GM21447 (cell line): Measurements from ENCODE around the gene C3orf18.
A peak's percentile ranks its signal among the peaks of the same experiment; 100 is the strongest.

Source experiments
- ATAC-seq: cut with Tn5 transposase; IDR thresholded peaks from one replicate; pipeline ENCODE4 v1.9.1; 2021; ENCODE audit not compliant: unreplicated experiment

Gene C3orf18

GRCh38 chr3:50604110-50604621 lies 36.6 kb upstream of the C3orf18 start:
- ATAC-seq: no peak

DNA sequence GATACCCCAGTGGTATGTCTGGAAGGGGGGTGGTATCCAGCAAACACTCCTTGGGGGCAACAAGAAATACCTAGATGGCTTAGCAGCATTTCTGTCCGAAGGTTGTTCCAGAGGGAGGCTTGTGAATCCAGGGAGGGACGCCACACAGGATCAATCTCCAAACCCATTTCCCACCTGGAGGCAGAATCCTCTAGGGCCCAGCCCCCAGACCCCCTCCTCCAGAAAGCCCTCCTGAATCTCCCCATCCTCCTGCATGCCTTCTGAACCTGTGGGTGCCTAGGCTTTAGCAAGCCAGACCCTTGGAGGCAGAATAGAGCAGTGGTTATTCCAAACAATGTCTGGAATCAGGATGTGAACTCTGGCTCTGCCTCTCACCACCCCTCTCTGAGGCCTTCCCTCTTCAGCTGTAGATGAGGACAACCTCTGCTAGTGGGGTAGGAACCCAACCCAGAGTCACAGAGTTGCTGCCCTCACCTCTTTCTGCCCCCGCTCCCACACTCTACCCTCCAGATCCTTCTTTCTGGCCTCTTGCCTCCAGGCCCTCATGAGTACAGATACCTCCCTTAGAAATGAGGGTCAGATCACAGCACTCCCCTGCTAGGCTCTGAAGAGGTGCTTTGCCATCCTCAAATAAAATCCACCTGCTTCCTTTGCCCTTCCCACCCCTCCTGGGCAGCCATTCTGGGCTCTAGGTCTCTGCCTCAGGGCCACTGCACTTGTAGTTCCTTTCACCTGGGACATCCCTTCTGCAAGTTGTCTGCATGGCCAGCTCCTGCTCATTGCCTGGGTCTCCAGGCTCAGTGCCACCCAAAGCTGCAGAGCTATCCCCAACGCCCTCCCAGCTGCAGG lies 35.9 kb upstream of the C3orf18 start:
- no peak for ATAC-seq

DNA sequence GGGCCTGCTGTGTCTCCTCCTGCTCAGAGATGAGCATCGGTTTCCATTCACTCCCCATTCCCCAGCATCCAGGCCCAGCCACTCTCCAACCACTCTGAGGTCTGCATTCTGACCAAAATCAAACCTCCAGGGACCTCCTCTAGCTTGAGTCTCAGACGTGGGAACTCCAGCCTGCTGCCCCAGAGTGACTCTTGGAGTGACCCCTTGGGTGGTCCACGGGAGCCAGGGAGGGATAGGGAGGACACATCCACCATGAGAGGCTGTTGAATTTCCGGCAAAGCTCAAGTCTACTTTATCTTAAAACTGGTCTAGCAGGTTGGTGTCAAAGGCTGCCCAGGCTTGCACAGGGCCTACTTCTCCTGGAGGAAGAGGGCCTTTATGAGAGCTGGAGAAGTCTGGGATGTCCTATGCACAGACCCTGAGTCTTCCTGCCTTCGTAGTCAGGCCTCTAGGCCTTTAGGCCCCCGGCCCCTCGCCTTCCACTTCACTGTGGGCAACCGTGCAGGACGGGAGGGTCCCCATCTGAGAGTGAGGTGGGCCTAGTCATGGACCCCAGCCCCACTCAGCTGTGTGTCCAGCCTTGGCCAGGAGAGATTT lies 35.1 kb upstream of the C3orf18 start:
- ATAC-seq: no peak

DNA sequence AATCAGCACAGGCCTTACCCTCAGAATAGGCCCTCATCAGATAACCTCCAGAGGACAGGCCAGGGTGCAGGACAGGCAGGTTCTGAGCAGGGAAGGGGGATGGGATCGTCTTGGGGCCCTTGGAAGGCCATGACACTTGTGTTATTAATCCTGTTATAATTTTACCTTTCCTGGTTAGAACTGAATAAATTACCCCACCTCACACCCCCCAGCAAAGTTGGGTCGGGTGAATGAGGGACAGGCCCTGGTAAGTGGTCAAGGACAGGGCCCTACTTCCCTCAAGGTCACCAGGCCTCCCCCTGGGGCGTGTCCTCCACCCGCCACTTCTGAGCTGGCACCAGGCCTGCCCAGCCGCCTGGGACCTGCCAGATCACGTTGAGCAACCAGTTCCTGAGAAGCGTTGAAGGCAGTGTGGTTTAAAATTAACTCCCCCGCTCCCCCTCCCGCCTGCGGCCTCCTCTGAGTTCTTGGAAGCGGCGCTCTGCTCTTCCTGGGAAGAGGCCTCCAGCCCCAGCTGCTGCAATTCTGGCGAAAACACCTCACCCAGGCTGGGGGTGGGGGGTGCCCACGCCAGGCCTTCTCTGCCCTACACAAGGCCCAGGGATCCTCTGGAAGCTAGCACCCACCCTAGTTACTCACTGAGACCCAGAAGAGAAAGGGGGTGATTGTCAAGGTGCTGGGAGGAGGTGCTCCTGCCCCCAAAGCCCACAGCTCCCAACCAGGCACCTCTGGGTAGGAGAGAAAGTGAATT lies 33.5 kb upstream of the C3orf18 start:
- peak; percentile 82 for ATAC-seq

GRCh38 chr3:50600141-50600753 lies 32.7 kb upstream of the C3orf18 start:
- ATAC-seq: no peak

- ATAC-seq: no peak
Measured at GRCh38 chr3:50599716-50600118, 32.2 kb upstream of the C3orf18 start.

GRCh38 chr3:50599115-50599715 lies 31.7 kb upstream of the C3orf18 start:
- no peak for ATAC-seq

DNA sequence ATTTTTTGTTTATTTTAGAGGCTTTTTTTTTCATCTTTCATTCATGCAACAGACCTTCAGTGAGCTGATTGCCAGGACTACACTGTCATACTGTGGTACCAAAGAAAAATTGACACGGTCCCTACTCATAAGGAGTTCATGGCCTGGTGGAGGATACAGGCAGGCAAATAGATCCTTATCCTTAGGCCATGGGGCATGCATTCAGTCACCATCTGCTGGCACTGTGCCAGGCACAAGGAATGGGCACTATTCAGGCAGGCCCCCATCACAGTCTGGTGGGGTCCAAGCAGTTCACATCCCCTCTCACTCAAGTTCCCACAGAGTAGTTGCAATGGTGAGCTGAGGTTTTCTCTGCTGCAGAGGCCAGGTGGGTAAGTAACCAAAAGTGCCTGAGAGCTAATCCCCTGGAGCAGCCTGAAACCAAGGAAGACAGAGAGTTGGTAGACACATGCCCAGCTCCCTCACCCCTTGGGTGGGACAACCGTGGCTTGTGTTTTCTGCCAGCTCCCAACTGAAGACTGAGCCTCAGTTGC lies 26.8 kb upstream of the C3orf18 start:
- ATAC-seq: no peak

DNA sequence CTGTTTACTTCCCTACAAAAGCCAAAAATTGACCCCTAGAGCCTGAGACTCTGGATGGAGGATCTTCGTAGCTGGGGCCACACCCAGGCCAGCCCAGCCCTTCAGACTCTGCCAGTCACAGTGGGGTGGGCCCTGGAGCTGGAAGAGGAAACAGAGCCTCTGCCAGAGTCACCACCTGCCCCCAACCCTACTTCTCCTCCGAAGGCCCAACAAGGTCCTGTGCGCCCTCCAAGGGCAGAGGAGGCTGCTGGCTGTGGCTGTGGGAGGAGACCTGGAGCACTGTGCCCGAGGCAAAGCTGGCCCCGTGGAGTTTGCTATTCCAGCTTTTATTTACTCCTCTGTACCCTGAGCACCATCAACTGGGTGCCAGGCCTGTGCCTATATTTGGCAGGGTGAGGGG lies 25.0 kb upstream of the C3orf18 start:
- ATAC-seq: no peak

- no peak for ATAC-seq
Measured at GRCh38 chr3:50591196-50591741, 23.7 kb upstream of the C3orf18 start.

DNA sequence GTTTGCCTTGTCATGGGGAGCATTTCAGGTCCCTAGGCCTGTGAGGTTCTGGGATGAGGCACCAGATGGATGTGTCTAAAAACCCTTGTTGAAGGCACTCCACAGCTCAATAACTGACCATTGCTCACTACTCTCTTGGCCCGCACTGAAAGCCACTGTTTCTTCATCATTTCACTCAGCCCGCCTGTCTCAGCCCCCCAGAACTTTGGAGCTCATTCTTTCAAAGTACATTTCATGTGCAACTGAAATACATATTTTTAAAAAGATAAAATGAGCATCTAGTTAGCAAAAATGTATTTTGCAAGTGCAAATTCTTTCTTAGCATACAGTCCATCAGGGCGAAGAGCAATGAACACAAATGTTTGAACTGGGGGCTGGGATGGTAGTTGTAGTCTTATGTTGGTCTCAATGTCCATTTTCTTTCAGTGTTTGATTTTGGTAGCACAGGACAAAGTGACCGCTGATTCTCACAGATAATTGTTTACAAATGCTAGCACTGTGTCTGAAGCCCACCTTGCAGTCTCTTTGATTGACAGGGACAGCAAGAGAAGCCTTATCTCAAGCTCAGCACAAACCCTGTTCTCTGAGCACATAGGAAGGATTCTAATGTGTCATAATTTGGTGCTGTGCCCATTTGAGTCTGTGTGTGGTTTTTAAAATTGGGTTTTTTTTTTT lies 21.3 kb upstream of the C3orf18 start:
- no peak for ATAC-seq

GRCh38 chr3:50587806-50588758 lies 20.5 kb upstream of the C3orf18 start:
- ATAC-seq: peak; percentile 36

DNA sequence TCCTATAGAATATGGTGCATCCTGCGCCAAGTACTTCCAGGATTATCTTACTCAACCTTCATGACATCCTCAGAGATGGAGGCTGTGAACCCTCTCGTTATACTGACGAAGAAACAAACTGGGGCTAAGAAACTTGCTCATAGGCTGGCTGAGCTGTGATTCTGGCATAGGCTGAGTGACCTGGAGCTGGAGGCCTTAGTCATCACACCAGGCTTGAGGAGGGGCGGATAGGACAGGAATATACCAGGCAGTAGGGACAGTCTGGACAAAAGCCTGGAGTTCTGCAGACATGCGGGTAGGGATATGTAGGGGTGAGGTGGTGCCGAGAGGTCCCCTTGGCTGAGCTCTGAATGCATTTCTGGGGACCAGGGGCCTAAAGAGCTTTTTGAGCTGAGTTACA lies 19.8 kb upstream of the C3orf18 start:
- ATAC-seq: no peak

DNA sequence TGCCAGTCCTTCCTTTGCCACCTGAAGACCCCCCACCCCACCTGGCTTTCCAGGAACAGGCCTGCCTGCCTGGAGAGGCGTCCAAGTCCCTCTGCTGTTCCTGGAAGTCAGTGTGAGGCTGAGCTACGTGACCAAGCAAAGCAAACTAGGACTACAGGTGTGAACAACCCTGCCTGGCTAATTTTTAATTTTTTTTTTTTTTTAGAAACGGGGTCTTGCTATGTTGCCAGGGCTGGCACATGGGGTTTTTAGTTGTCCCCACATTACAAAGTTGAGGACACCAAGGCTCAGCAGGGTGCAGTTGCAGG lies 19.2 kb upstream of the C3orf18 start:
- no peak for ATAC-seq

DNA sequence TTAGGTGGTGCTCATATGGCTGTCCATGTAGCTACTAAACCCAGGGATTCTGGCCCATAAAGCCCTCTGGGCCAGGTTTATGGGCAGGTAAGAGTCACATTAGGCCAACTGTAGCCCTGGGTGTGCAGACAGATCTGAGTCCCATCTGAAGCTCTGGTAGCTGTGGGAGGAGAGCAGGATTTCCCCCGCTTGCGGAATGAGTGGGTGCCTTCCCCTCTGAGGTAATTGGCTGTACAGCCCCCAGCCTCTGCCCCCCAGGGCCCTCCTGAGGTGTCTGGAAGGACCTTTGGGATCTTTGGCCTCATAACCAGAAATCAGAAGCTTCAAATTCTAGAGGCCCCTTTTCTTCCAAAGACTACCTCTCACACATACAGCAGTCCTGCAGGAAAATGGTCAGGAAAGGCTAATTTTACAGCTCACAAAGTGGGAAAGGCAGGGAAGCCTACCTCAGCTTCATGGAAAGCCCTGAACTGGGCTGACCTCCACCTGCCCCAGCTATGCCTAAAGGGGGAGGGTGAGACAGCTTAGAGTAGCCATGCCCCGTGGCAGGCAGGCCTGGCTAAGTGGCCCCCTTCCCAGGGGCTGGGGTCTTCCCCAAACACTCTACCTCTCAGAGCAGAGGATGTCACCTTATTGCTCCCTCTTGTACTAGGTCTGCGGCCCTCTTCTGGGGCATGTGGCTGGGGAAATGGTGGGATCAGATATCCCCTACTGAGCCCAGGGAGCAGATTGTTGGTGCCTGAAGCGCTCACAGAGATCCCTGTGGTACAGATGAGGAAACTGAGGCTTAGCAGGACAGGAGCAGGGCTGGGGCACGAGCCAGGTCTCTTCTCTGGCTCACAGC lies 18.6 kb upstream of the C3orf18 start:
- ATAC-seq: no peak

DNA sequence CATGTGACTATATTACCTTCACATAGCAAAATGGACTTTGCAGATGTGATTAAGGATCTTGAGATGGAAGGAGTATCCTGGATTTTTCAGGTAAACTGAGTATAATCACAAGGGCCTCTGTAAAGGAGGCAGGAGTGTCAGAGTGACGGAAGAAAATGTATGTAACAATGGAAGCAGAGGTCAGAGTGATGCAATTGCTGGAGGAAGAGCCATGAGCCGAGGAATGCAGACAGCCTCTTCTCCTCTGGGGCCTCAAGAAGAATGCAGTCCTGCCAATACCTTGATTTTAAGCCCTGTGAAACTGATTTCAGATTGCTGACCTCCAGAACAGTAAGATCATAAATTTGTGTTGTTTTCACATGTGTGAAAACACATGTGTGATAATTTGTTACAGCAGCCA lies 16.8 kb upstream of the C3orf18 start:
- no peak for ATAC-seq

DNA sequence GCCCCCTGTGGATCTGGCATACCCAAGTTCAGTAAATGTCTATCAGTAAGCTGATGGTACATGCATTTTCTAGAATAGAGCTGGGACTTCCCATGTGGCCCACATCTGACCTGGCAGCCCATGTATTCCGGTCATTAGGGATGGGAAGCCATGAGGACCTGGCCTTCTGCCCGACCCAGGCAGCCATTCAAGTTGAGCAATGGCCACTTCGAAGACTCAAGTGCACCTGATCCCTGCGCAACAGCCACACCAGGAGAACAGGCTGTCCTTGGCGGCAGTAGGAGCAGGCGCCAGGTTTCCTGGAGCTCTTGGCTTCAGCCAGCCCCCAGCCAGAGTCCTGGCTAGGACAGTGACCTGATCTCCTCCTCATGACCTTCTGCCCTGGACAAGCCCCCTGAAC lies 16.4 kb upstream of the C3orf18 start:
- ATAC-seq: no peak

GRCh38 chr3:50582083-50582482 lies 14.5 kb upstream of the C3orf18 start:
- no peak for ATAC-seq
